HepG2 (cell line): ENCODE data around the gene APOBEC3H. TPM values are rescaled to one million over a fixed set of nuclear protein-coding genes. Genes with fewer than 3 reads are reported as not detected.

Experiments
- ADNP ChIP-seq: sonication (generic); formaldehyde crosslinking; IDR thresholded peaks from 2 replicates; pipeline ENCODE4 v1.4.0; 2020; ENCODE audit warnings: missing genetic modification reagents
- AKAP8 ChIP-seq: sonication (generic); formaldehyde crosslinking; IDR thresholded peaks from 2 replicates; pipeline ENCODE4 v1.5.1; 2020; ENCODE audit warnings: mild to moderate bottlenecking, missing genetic modification reagents
- ATF7-NPFF ChIP-seq: sonication (generic); formaldehyde crosslinking; IDR thresholded peaks from 2 replicates; pipeline ENCODE4 v1.8.1; 2023; ENCODE audit warnings: mild to moderate bottlenecking, low read depth, missing genetic modification reagents, moderate library complexity
- MAFK ChIP-seq, 2 experiments: IDR thresholded peaks in 1 of 2; conservative IDR thresholded peaks in 1 of 2; 2 replicates each; pipeline ENCODE4 v1.6.1; 2011; ENCODE audit warnings: improper control_type of control experiment in 2 of 2, low read length in 2 of 2
- MAX ChIP-seq: IDR thresholded peaks from 2 replicates; pipeline ENCODE4 v1.6.1; 2012; ENCODE audit warnings: inconsistent platforms
- MXI1 ChIP-seq: IDR thresholded peaks from 3 replicates; pipeline ENCODE4 v1.6.1; 2012; ENCODE audit warnings: low read depth, low read length, inconsistent platforms, borderline replicate concordance
- NFIC ChIP-seq: IDR thresholded peaks from 2 replicates; pipeline ENCODE4 v1.6.1; 2012; ENCODE audit warnings: mild to moderate bottlenecking, low read length, inconsistent platforms
- NFYB ChIP-seq: sonication (generic); formaldehyde crosslinking; IDR thresholded peaks from 2 replicates; pipeline ENCODE4 v1.4.0; 2020; ENCODE audit warnings: missing genetic modification reagents
- NR0B2 ChIP-seq: sonication (generic); formaldehyde crosslinking; IDR thresholded peaks from 2 replicates; pipeline ENCODE4 v1.4.0; 2020; ENCODE audit warnings: mild to moderate bottlenecking, missing genetic modification reagents
- PAX8 ChIP-seq: sonication (generic); formaldehyde crosslinking; IDR thresholded peaks from 2 replicates; pipeline ENCODE4 v1.8.0; 2022; ENCODE audit warnings: mild to moderate bottlenecking, missing genetic modification reagents, borderline replicate concordance
- PHB2 ChIP-seq: fragments of 450-650 bp; IDR thresholded peaks from 2 replicates; pipeline ENCODE4 v1.6.1; 2018; ENCODE audit not compliant: partially characterized antibody
- POLR2AphosphoS5 ChIP-seq: IDR thresholded peaks from 2 replicates; pipeline ENCODE4 v1.6.1; 2012; ENCODE audit warnings: low read depth, low read length
- SMAD3 ChIP-seq: sonication (generic); formaldehyde crosslinking; IDR thresholded peaks from 2 replicates; pipeline ENCODE4 v1.4.0; 2020; ENCODE audit warnings: missing genetic modification reagents
- SP4 ChIP-seq: sonication (generic); formaldehyde crosslinking; IDR thresholded peaks from 2 replicates; pipeline ENCODE4 v1.8.1; 2023; ENCODE audit warnings: mild to moderate bottlenecking, missing genetic modification reagents
- TCF12 ChIP-seq, 2 experiments: fragments of 450-650 bp in 1 of 2; sonication (generic) in 1 of 2; formaldehyde crosslinking in 1 of 2; IDR thresholded peaks; 2 replicates each; pipeline versions ENCODE4 v1.6.1 to v1.8.0; 2017 to 2022; ENCODE audit warnings: antibody characterized with exemption in 1 of 2, mild to moderate bottlenecking in 1 of 2, missing genetic modification reagents in 1 of 2, moderate library complexity in 1 of 2
- ZBTB25 ChIP-seq: IDR thresholded peaks from 2 replicates; pipeline ENCODE4 v1.6.1; 2018; ENCODE audit warnings: missing genetic modification reagents
- ZBTB49 ChIP-seq: sonication (generic); formaldehyde crosslinking; IDR thresholded peaks from 2 replicates; pipeline ENCODE4 v1.4.0; 2020; ENCODE audit warnings: missing genetic modification reagents, borderline replicate concordance
- ZC3H4 ChIP-seq: sonication (generic); formaldehyde crosslinking; IDR thresholded peaks from 2 replicates; pipeline ENCODE4 v1.4.0; 2020; ENCODE audit warnings: missing genetic modification reagents, borderline replicate concordance
- ZNF121 ChIP-seq: sonication (generic); formaldehyde crosslinking; IDR thresholded peaks from 2 replicates; pipeline ENCODE4 v1.5.0; 2020; ENCODE audit warnings: mild to moderate bottlenecking, missing genetic modification reagents
- ZNF207 ChIP-seq: fragments of 450-650 bp; IDR thresholded peaks from 2 replicates; pipeline ENCODE4 v1.6.1; 2016; ENCODE audit warnings: antibody characterized with exemption, borderline replicate concordance
- ZNF292 ChIP-seq: sonication (generic); formaldehyde crosslinking; IDR thresholded peaks from 2 replicates; pipeline ENCODE4 v1.8.1; 2022; ENCODE audit warnings: mild to moderate bottlenecking, low read depth, missing genetic modification reagents, borderline replicate concordance
- ZNF354B ChIP-seq: sonication (generic); formaldehyde crosslinking; IDR thresholded peaks from 2 replicates; pipeline ENCODE4 v1.8.0; 2022; ENCODE audit warnings: mild to moderate bottlenecking, missing genetic modification reagents
- ZNF530 ChIP-seq: sonication (generic); formaldehyde crosslinking; IDR thresholded peaks from 2 replicates; pipeline ENCODE4 v1.5.0; 2020; ENCODE audit warnings: low read depth, mild to moderate bottlenecking, missing genetic modification reagents
- ZNF776 ChIP-seq: sonication (generic); formaldehyde crosslinking; IDR thresholded peaks from 2 replicates; pipeline ENCODE4 v1.4.0; 2020; ENCODE audit warnings: mild to moderate bottlenecking, missing genetic modification reagents
- ZSCAN25 ChIP-seq: sonication (generic); formaldehyde crosslinking; IDR thresholded peaks from 2 replicates; pipeline ENCODE4 v1.8.0; 2022; ENCODE audit warnings: mild to moderate bottlenecking, missing genetic modification reagents
- polyA plus RNA-seq, 8 experiments: library from polyadenylated mRNA; depleted of rRNA in 3 of 8; stranded (reverse) in 7 of 8; unstranded in 1 of 8; fragments of >200 nt; fragmentation: Illumina TruSeq in 4 of 8; extraction: Trizol in 4 of 8; gene quantifications; 2 replicates each; pipeline versions ENCODE4 v1.2.1 to v1.2.3, GENCODE V29; 2011 to 2016; ENCODE audit warnings: low read depth in 4 of 8, missing spikeins in 1 of 8, mixed read lengths in 1 of 8; ENCODE audit not compliant: insufficient read depth in 1 of 8
- total RNA-seq, 5 experiments: library from RNA; depleted of rRNA; stranded (reverse); fragments of >200 nt; fragmentation: Illumina TruSeq; extraction: Trizol; gene quantifications; 2 replicates each; pipeline ENCODE4 v1.2.3, GENCODE V29; 2016; ENCODE audit warnings: low read depth in 1 of 5
- TF ChIP-seq, protein P1 (sequence below): sonication (generic); formaldehyde crosslinking; IDR thresholded peaks from 2 replicates; pipeline ENCODE4 v1.4.0; 2020; ENCODE audit warnings: missing genetic modification reagents, low read depth, mild to moderate bottlenecking, borderline replicate concordance

Gene APOBEC3H
- total and polyA plus RNA-seq, 2 of the 13 experiments (the other 11 are each of a cell fraction or from before 2014, with no cell fraction given) = 0.18 to 0.31 TPM

- no peak for TF ChIP-seq MAFK (conservative IDR thresholded peaks at IDR 0.05 in 1 of 2, IDR thresholded peaks at IDR 0.05 in 1 of 2; ENCODE audit: low read length in 2 of 2)
- no peak for TF ChIP-seq PAX8 (CRISPR knock-in tag)
- no peak for TF ChIP-seq ZNF292
- no peak for TF ChIP-seq TCF12 (IDR thresholded peaks at IDR 0.05)
- TF ChIP-seq TCF12 (CRISPR knock-in tag; IDR thresholded peaks at IDR 0.05) = 0 out of 2 replicates have a peak, but pooled peaks have one; percentile 42
- TF ChIP-seq PHB2 = no peak
- no peak; the same call in 1 of the 2 replicates for TF ChIP-seq ZNF776 (CRISPR knock-in tag)
- no peak for TF ChIP-seq SMAD3 (CRISPR knock-in tag)
- 0 out of 2 replicates have a peak, but pooled peaks have one; percentile 57 for TF ChIP-seq ATF7-NPFF (CRISPR knock-in tag)
- TF ChIP-seq ZBTB25 = 0 out of 2 replicates have a peak, but pooled peaks have one; percentile 30
- TF ChIP-seq ZBTB49 = no peak
- TF ChIP-seq NFIC = no peak
- peak; percentile 51; the same call in 1 of the 2 replicates for TF ChIP-seq SP4 (CRISPR knock-in tag)
- TF ChIP-seq, protein P1, sequence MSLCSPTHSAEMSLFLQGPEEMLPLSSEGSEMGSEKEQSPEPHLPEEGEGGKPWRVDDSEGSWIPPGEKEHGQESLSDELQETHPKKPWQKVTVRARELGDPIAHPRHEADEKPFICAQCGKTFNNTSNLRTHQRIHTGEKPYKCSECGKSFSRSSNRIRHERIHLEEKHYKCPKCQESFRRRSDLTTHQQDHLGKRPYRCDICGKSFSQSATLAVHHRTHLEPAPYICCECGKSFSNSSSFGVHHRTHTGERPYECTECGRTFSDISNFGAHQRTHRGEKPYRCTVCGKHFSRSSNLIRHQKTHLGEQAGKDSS (CRISPR knock-in tag) = 0 out of 2 replicates have a peak, but pooled peaks have one; percentile 6
- no peak for TF ChIP-seq AKAP8 (CRISPR knock-in tag)
- TF ChIP-seq ZNF207 = no peak
- TF ChIP-seq NFYB (CRISPR knock-in tag) = peak; percentile 34; the same call in 1 of the 2 replicates
- peak; percentile 28 for TF ChIP-seq MAX
- no peak for TF ChIP-seq ADNP (CRISPR knock-in tag)
- TF ChIP-seq ZNF530 (CRISPR knock-in tag) = no peak
- no peak; the same call in 1 of the 2 replicates for TF ChIP-seq ZSCAN25
- no peak for TF ChIP-seq ZC3H4
- TF ChIP-seq NR0B2 (CRISPR knock-in tag) = no peak
- TF ChIP-seq POLR2AphosphoS5 = no peak
- peak; percentile 66; the same call in 1 of the 3 replicates for TF ChIP-seq MXI1
- no peak for TF ChIP-seq ZNF354B
- no peak for TF ChIP-seq ZNF121
Observed at GRCh38 chr22:39152511-39153219, 55.6 kb downstream of the APOBEC3H start, which contains the start of gene CBX7 (continued).
